Neural cell (in vitro differentiated cells): ENCODE measurements around the gene FAM118B. TPM values are rescaled to one million over a fixed set of nuclear protein-coding genes. Genes with fewer than 3 reads are reported as not detected.

ENCODE experiments used
- H2AFZ ChIP-seq: fragments of 200-600, 300-800 bp; sonication (generic), shearing (Covaris generic); 2 replicates; pipeline ENCODE4 v1.6.0; 2014; ENCODE audit warnings: low read depth, mild to moderate bottlenecking, antibody characterized with exemption, low read length, moderate library complexity
- H3F3A ChIP-seq: fragments of 200-600 bp; shearing (Covaris generic); 2 replicates; pipeline ENCODE4 v1.6.1; 2016; ENCODE audit warnings: mild to moderate bottlenecking, moderate library complexity, mixed read lengths, antibody characterized with exemption, low read length; ENCODE audit not compliant: insufficient read depth, poor library complexity, severe bottlenecking
- H3K27ac ChIP-seq: fragments of 200-600, 300-800 bp; sonication (generic), shearing (Covaris generic); 2 replicates; pipeline ENCODE4 v1.5.1; 2014; ENCODE audit warnings: mild to moderate bottlenecking, low read length, moderate library complexity
- H3K27me3 ChIP-seq: fragments of 300-800, 200-600 bp; sonication (generic), shearing (Covaris generic); 2 replicates; pipeline ENCODE4 v1.6.0; 2014; ENCODE audit warnings: mild to moderate bottlenecking, low read depth, low read length, moderate library complexity; ENCODE audit not compliant: insufficient read depth
- H3K36me3 ChIP-seq: fragments of 300-800, 200-600 bp; sonication (generic), shearing (Covaris generic); 2 replicates; pipeline ENCODE4 v1.5.1; 2014; ENCODE audit warnings: mild to moderate bottlenecking, antibody characterized with exemption, low read length, moderate library complexity; ENCODE audit not compliant: insufficient read depth
- H3K4me2 ChIP-seq: fragments of 300-800, 200-600 bp; sonication (generic), shearing (Covaris generic); 2 replicates; pipeline ENCODE4 v1.6.0; 2014; ENCODE audit warnings: mild to moderate bottlenecking, low read length
- H3K4me3 ChIP-seq: fragments of 300-800, 200-600 bp; sonication (generic), shearing (Covaris generic); 2 replicates; pipeline ENCODE4 v1.5.1; 2014; ENCODE audit warnings: mild to moderate bottlenecking, low read length, moderate library complexity
- H3K79me2 ChIP-seq: fragments of 200-600 bp; shearing (Covaris generic); replicated peaks from 2 replicates; pipeline ENCODE4 v1.6.0; 2014; ENCODE audit warnings: mild to moderate bottlenecking, low read length, moderate library complexity; ENCODE audit not compliant: insufficient read depth
- H3K9ac ChIP-seq: fragments of 300-800, 200-600 bp; sonication (generic), shearing (Covaris generic); 2 replicates; pipeline ENCODE4 v1.6.1; 2016; ENCODE audit warnings: mild to moderate bottlenecking, low read length, mixed read lengths
- H3K9me2 ChIP-seq: fragments of 200-600 bp; shearing (Covaris generic); 2 replicates; pipeline ENCODE4 v1.6.1; 2016; ENCODE audit warnings: mild to moderate bottlenecking, low read length, mixed read lengths; ENCODE audit not compliant: insufficient read depth
- H3K9me3 ChIP-seq: fragments of 200-600, 300-800 bp; sonication (generic), shearing (Covaris generic); 2 replicates; pipeline ENCODE4 v1.6.1; 2016; ENCODE audit warnings: mild to moderate bottlenecking, mixed run types, low read length, moderate library complexity, mixed read lengths
- H4K20me1 ChIP-seq: fragments of 200-600 bp; shearing (Covaris generic); 2 replicates; pipeline ENCODE4 v1.6.1; 2016; ENCODE audit warnings: mild to moderate bottlenecking, mixed run types; ENCODE audit not compliant: insufficient read depth
- CTCF ChIP-seq: fragments of 450-650 bp; IDR thresholded peaks from 2 replicates; pipeline ENCODE4 v1.5.1; 2014; ENCODE audit warnings: antibody characterized with exemption, mild to moderate bottlenecking, moderate library complexity; ENCODE audit not compliant: poor library complexity, severe bottlenecking
- EP300 ChIP-seq: fragments of 450-650 bp; conservative IDR thresholded peaks from 2 replicates; pipeline ENCODE4 v1.6.1; 2014; ENCODE audit warnings: antibody characterized with exemption, mild to moderate bottlenecking, moderate library complexity; ENCODE audit not compliant: poor library complexity, severe bottlenecking
- EZH2 ChIP-seq: fragments of 200-600, 300-800 bp; shearing (Covaris generic), sonication (generic); IDR thresholded peaks from 2 replicates; pipeline ENCODE4 v1.6.1; 2014; ENCODE audit warnings: antibody characterized with exemption, low read length, borderline replicate concordance, mild to moderate bottlenecking; ENCODE audit not compliant: insufficient read depth, poor library complexity, severe bottlenecking
- MXI1 ChIP-seq: fragments of 450-650 bp; conservative IDR thresholded peaks from 2 replicates; pipeline ENCODE4 v1.6.1; 2014; ENCODE audit warnings: antibody characterized with exemption, mild to moderate bottlenecking; ENCODE audit not compliant: poor library complexity, severe bottlenecking
- POLR2AphosphoS5 ChIP-seq: IDR thresholded peaks from 2 replicates; pipeline ENCODE4 v1.6.1; 2012
- RAD21 ChIP-seq: fragments of 450-650 bp; conservative IDR thresholded peaks from 2 replicates; pipeline ENCODE4 v1.6.1; 2014; ENCODE audit warnings: antibody characterized with exemption, mild to moderate bottlenecking, moderate library complexity
- REST ChIP-seq: IDR thresholded peaks from 2 replicates; pipeline ENCODE4 v1.6.1; 2012; ENCODE audit warnings: borderline replicate concordance
- SMC3 ChIP-seq: fragments of 450-650 bp; conservative IDR thresholded peaks from 2 replicates; pipeline ENCODE4 v1.6.1; 2014; ENCODE audit warnings: antibody characterized with exemption, mild to moderate bottlenecking, moderate library complexity; ENCODE audit not compliant: poor library complexity
- TAF1 ChIP-seq: IDR thresholded peaks from 2 replicates; pipeline ENCODE4 v1.6.1; 2012; ENCODE audit warnings: low read depth
- polyA plus RNA-seq: library from polyadenylated mRNA; depleted of rRNA; stranded (reverse); fragments of >200 nt; gene quantifications from 2 replicates; pipeline ENCODE4 v1.2.3, GENCODE V29; 2014

FAM118B gene
- polyA plus RNA-seq, 1 donor from 2014 or later = 54.1 TPM

GRCh38 chr11:126281245-126281644 lies 69.7 kb downstream of the FAM118B start:
- Histone ChIP-seq H3K9me2 (no peaks in the 10 kb centered on the region), H3K9ac (no peak overlapping the region), H3K27ac (no peak overlapping the region), H3F3A (no peaks in the 10 kb centered on the region), H3K36me3 (no peaks in the 10 kb centered on the region), H4K20me1 (no peaks in the 10 kb centered on the region), H3K9me3 (no peaks in the 10 kb centered on the region), H3K4me2 (no peak overlapping the region), H3K79me2 (no peaks in the 10 kb centered on the region), H3K4me3 (no peak overlapping the region), H3K27me3 (no peaks in the 10 kb centered on the region), H2AFZ (no peak overlapping the region)
- TF ChIP-seq TAF1 = no peak
- no peak for TF ChIP-seq EP300
- no peak for TF ChIP-seq RAD21

- Histone ChIP-seq H4K20me1 (no peaks in the 10 kb centered on the region), H3K4me2 (no peak overlapping the region), H3K79me2 (no peaks in the 10 kb centered on the region), H3K4me3 (peak overlapping the region; percentile 71), H2AFZ (no peak overlapping the region), H3K9ac (no peak overlapping the region), H3K36me3 (no peaks in the 10 kb centered on the region), H3F3A (no peaks in the 10 kb centered on the region), H3K9me3 (no peaks in the 10 kb centered on the region), H3K9me2 (no peaks in the 10 kb centered on the region), H3K27ac (no peak overlapping the region), H3K27me3 (no peaks in the 10 kb centered on the region)
- no peak for TF ChIP-seq EP300
- no peak for TF ChIP-seq MXI1
- TF ChIP-seq REST = no peak
- no peak for TF ChIP-seq CTCF
- TF ChIP-seq TAF1 = no peak
- no peak for TF ChIP-seq RAD21
Measured at GRCh38 chr11:126281666-126282175, 70.1 kb downstream of the FAM118B start.

- Histone ChIP-seq H4K20me1 (no peaks in the 10 kb centered on the region), H3K4me3 (peak overlapping the region; percentile 71), H2AFZ (peak overlapping the region; percentile 45), H3K4me2 (peak overlapping the region; percentile 1), H3K36me3 (no peaks in the 10 kb centered on the region), H3K27ac (no peak overlapping the region), H3K27me3 (no peaks in the 10 kb centered on the region), H3K9ac (peak overlapping the region; percentile 71), H3K9me3 (no peaks in the 10 kb centered on the region), H3K79me2 (no peaks in the 10 kb centered on the region), H3F3A (no peaks in the 10 kb centered on the region), H3K9me2 (no peaks in the 10 kb centered on the region)
- no peak for TF ChIP-seq SMC3
- no peak for TF ChIP-seq EP300
- no peak for TF ChIP-seq TAF1
- TF ChIP-seq CTCF = no peak
- TF ChIP-seq RAD21 = no peak
- TF ChIP-seq EZH2 = no peak
- TF ChIP-seq MXI1 = no peak
- TF ChIP-seq REST = no peak
- no peak for TF ChIP-seq POLR2AphosphoS5
Measured at GRCh38 chr11:126282361-126282735, 70.8 kb downstream of the FAM118B start.
